ENCODE measurements around the gene CAPRIN1. TPM values are rescaled to one million over a fixed set of nuclear protein-coding genes. Genes with fewer than 3 reads are reported as not detected.

CAPRIN1 gene
- total and polyA plus RNA-seq, 2 experiments from 2014 or later: 119 to 365 TPM

DNA sequence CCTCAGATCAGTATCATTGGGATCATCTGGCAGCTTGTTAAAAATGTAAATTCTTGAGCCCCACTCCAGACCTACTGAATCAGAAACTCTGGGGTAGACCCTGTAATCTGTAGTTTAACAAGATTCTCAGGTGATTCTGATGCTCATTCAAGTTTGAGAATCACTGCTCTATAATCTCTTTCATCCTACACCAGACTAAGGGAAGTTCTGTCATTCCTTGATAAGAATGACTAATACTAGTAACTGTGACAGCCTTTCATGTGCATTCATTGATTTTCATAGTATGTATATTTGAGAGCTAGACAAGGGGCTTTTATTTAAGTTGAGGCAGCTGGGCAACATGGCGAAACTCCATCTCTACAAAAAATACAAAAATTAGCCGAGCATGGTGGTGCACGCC lies 83.9 kb downstream of the CAPRIN1 start:
- no peak overlapping the region for H3K4me3 ChIP-seq
- Mint-ChIP-seq H3K4me1 (no peaks in the 10 kb centered on the region), H3K27ac (no peak overlapping the region), H3K27me3 (ENCODE audit: insufficient read depth, low read depth, poor library complexity) (peaks cover 2% of the 10 kb centered on the region), H3K36me3 (ENCODE audit: low read depth) (peaks cover 91% of the 10 kb centered on the region), H3K9me3 (no peaks in the 10 kb centered on the region), H3K4me3 (no peak overlapping the region)
- H3K27ac ChIP-seq (ENCODE audit: low read depth): no peak overlapping the region
- peaks cover 35% of the 10 kb centered on the region for H3K36me3 ChIP-seq (ENCODE audit: insufficient read depth)
- no peaks in the 10 kb centered on the region for H3K79me2 ChIP-seq (replicated peaks; ENCODE audit: insufficient read depth)
- DNase-seq (ENCODE audit: low spot score): no peak
- TF ChIP-seq, protein P1, sequence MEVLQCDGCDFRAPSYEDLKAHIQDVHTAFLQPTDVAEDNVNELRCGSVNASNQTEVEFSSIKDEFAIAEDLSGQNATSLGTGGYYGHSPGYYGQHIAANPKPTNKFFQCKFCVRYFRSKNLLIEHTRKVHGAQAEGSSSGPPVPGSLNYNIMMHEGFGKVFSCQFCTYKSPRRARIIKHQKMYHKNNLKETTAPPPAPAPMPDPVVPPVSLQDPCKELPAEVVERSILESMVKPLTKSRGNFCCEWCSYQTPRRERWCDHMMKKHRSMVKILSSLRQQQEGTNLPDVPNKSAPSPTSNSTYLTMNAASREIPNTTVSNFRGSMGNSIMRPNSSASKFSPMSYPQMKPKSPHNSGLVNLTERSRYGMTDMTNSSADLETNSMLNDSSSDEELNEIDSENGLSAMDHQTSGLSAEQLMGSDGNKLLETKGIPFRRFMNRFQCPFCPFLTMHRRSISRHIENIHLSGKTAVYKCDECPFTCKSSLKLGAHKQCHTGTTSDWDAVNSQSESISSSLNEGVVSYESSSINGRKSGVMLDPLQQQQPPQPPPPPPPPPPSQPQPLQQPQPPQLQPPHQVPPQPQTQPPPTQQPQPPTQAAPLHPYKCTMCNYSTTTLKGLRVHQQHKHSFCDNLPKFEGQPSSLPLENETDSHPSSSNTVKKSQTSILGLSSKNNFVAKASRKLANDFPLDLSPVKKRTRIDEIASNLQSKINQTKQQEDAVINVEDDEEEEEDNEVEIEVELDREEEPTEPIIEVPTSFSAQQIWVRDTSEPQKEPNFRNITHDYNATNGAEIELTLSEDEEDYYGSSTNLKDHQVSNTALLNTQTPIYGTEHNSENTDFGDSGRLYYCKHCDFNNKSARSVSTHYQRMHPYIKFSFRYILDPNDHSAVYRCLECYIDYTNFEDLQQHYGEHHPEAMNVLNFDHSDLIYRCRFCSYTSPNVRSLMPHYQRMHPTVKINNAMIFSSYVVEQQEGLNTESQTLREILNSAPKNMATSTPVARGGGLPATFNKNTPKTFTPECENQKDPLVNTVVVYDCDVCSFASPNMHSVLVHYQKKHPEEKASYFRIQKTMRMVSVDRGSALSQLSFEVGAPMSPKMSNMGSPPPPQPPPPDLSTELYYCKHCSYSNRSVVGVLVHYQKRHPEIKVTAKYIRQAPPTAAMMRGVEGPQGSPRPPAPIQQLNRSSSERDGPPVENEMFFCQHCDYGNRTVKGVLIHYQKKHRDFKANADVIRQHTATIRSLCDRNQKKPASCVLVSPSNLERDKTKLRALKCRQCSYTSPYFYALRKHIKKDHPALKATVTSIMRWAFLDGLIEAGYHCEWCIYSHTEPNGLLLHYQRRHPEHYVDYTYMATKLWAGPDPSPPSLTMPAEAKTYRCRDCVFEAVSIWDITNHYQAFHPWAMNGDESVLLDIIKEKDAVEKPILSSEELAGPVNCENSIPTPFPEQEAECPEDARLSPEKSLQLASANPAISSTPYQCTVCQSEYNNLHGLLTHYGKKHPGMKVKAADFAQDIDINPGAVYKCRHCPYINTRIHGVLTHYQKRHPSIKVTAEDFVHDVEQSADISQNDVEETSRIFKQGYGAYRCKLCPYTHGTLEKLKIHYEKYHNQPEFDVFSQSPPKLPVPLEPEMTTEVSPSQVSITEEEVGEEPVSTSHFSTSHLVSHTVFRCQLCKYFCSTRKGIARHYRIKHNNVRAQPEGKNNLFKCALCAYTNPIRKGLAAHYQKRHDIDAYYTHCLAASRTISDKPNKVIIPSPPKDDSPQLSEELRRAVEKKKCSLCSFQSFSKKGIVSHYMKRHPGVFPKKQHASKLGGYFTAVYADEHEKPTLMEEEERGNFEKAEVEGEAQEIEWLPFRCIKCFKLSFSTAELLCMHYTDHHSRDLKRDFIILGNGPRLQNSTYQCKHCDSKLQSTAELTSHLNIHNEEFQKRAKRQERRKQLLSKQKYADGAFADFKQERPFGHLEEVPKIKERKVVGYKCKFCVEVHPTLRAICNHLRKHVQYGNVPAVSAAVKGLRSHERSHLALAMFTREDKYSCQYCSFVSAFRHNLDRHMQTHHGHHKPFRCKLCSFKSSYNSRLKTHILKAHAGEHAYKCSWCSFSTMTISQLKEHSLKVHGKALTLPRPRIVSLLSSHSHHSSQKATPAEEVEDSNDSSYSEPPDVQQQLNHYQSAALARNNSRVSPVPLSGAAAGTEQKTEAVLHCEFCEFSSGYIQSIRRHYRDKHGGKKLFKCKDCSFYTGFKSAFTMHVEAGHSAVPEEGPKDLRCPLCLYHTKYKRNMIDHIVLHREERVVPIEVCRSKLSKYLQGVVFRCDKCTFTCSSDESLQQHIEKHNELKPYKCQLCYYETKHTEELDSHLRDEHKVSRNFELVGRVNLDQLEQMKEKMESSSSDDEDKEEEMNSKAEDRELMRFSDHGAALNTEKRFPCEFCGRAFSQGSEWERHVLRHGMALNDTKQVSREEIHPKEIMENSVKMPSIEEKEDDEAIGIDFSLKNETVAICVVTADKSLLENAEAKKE (CRISPR knock-in tag; IDR thresholded peaks at IDR 0.05): no peak
- no peak for TF ChIP-seq JUNB (IDR thresholded peaks at IDR 0.05; ENCODE audit: unreplicated experiment)
- TF ChIP-seq, protein P2, sequence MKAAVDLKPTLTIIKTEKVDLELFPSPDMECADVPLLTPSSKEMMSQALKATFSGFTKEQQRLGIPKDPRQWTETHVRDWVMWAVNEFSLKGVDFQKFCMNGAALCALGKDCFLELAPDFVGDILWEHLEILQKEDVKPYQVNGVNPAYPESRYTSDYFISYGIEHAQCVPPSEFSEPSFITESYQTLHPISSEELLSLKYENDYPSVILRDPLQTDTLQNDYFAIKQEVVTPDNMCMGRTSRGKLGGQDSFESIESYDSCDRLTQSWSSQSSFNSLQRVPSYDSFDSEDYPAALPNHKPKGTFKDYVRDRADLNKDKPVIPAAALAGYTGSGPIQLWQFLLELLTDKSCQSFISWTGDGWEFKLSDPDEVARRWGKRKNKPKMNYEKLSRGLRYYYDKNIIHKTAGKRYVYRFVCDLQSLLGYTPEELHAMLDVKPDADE (IDR thresholded peaks at IDR 0.05): no peak
- no peak for TF ChIP-seq POLR2AphosphoS5 (IDR thresholded peaks at IDR 0.05; ENCODE audit: low read depth)
- no peak for TF ChIP-seq NANOG (IDR thresholded peaks at IDR 0.05; ENCODE audit: borderline replicate concordance)
- no peak for TF ChIP-seq CREB1 (CRISPR knock-in tag; IDR thresholded peaks at IDR 0.05; ENCODE audit: low read depth)
- no peak for TF ChIP-seq EZH2 (IDR thresholded peaks at IDR 0.05; ENCODE audit: low read depth, unreplicated experiment)
- no peak for TF ChIP-seq EZH2phosphoT487 (IDR thresholded peaks at IDR 0.05; ENCODE audit: unreplicated experiment)
- H3K27me3 ChIP-seq (ENCODE audit: insufficient read depth): no peaks in the 10 kb centered on the region
- H3K9me2 ChIP-seq (ENCODE audit: insufficient read depth): no peaks in the 10 kb centered on the region
- ATAC-seq: no peak
- H4K20me1 ChIP-seq (replicated peaks; ENCODE audit: insufficient read depth): peaks cover 3% of the 10 kb centered on the region; the same call in 1 of the 2 replicates
- no peaks in the 10 kb centered on the region for H3K4me1 ChIP-seq (ENCODE audit: insufficient read depth)
- H3K4me2 ChIP-seq: no peak overlapping the region
- no peak overlapping the region for H2AFZ ChIP-seq
- H3F3A ChIP-seq (replicated peaks; ENCODE audit: low read depth): no peaks in the 10 kb centered on the region

Data from GM23338 (cell line).